HEK293 (cell line): ENCODE results near the gene HOXA11.

Source experiments
- EGR2 ChIP-seq: fragments of 450-650 bp; formaldehyde crosslinking; IDR thresholded peaks from 2 replicates; pipeline ENCODE4 v1.5.1; 2016; ENCODE audit warnings: low read depth, missing biosample characterization, missing genetic modification characterization
- FEZF1 ChIP-seq: fragments of 450-650 bp; formaldehyde crosslinking; IDR thresholded peaks from 2 replicates; pipeline ENCODE4 v1.5.1; 2016; ENCODE audit warnings: missing biosample characterization, missing genetic modification characterization
- INSM2 ChIP-seq: fragments of 450-650 bp; formaldehyde crosslinking; IDR thresholded peaks from 2 replicates; pipeline ENCODE4 v1.5.1; 2016; ENCODE audit warnings: missing biosample characterization, missing genetic modification characterization
- KLF10 ChIP-seq: fragments of 450-650 bp; IDR thresholded peaks from 2 replicates; pipeline ENCODE4 v1.5.1; 2018; ENCODE audit warnings: missing biosample characterization, mild to moderate bottlenecking, missing genetic modification characterization
- KLF17 ChIP-seq: fragments of 450-650 bp; formaldehyde crosslinking; IDR thresholded peaks from 2 replicates; pipeline ENCODE4 v1.5.1; 2016; ENCODE audit warnings: missing biosample characterization, missing genetic modification characterization
- PRDM10 ChIP-seq: fragments of 450-650 bp; formaldehyde crosslinking; IDR thresholded peaks from 2 replicates; pipeline ENCODE4 v1.5.1; 2016; ENCODE audit warnings: missing biosample characterization, missing genetic modification characterization
- PRDM4 ChIP-seq: fragments of 450-650 bp; formaldehyde crosslinking; IDR thresholded peaks from 2 replicates; pipeline ENCODE4 v1.5.1; 2017; ENCODE audit warnings: missing biosample characterization, missing genetic modification characterization
- RBAK ChIP-seq: fragments of 450-650 bp; formaldehyde crosslinking; IDR thresholded peaks from 2 replicates; pipeline ENCODE4 v1.5.1; 2016; ENCODE audit warnings: missing biosample characterization, missing genetic modification characterization
- SCRT1 ChIP-seq: fragments of 450-650 bp; formaldehyde crosslinking; IDR thresholded peaks from 2 replicates; pipeline ENCODE4 v1.5.1; 2016; ENCODE audit warnings: missing biosample characterization, missing genetic modification characterization, borderline replicate concordance
- SP3 ChIP-seq: fragments of 450-650 bp; formaldehyde crosslinking; IDR thresholded peaks from 2 replicates; pipeline ENCODE4 v1.5.1; 2016; ENCODE audit warnings: missing biosample characterization, missing genetic modification characterization
- SP7 ChIP-seq: fragments of 450-650 bp; formaldehyde crosslinking; IDR thresholded peaks from 2 replicates; pipeline ENCODE4 v1.5.1; 2016; ENCODE audit warnings: missing biosample characterization, missing genetic modification characterization
- TCF7L2 ChIP-seq: IDR thresholded peaks from 2 replicates; pipeline ENCODE4 v1.6.1; 2011; ENCODE audit warnings: low read depth, mild to moderate bottlenecking, inconsistent platforms, low read length, moderate library complexity, borderline replicate concordance
- ZBTB21 ChIP-seq: fragments of 450-650 bp; formaldehyde crosslinking; IDR thresholded peaks from 2 replicates; pipeline ENCODE4 v1.5.1; 2017; ENCODE audit warnings: missing biosample characterization, missing genetic modification characterization
- ZBTB26 ChIP-seq: fragments of 450-650 bp; formaldehyde crosslinking; optimal IDR thresholded peaks from 2 replicates; pipeline ENCODE3; 2016; ENCODE audit warnings: missing biosample characterization, mild to moderate bottlenecking, missing genetic modification characterization
- ZBTB8A ChIP-seq: fragments of 450-650 bp; formaldehyde crosslinking; IDR thresholded peaks from 2 replicates; pipeline ENCODE4 v1.5.1; 2016; ENCODE audit warnings: missing biosample characterization, missing genetic modification characterization
- ZEB2 ChIP-seq: fragments of 450-650 bp; formaldehyde crosslinking; IDR thresholded peaks from 2 replicates; pipeline ENCODE4 v1.5.1; 2016; ENCODE audit warnings: missing biosample characterization, missing genetic modification characterization
- ZFHX2 ChIP-seq: fragments of 450-650 bp; formaldehyde crosslinking; conservative IDR thresholded peaks from 2 replicates; pipeline ENCODE4 v1.5.1; 2016; ENCODE audit warnings: missing biosample characterization, missing genetic modification characterization
- ZNF292 ChIP-seq: fragments of 450-650 bp; formaldehyde crosslinking; IDR thresholded peaks from 2 replicates; pipeline ENCODE4 v1.5.1; 2016; ENCODE audit warnings: low read depth, missing biosample characterization, missing genetic modification characterization, borderline replicate concordance
- ZNF302 ChIP-seq: fragments of 450-650 bp; formaldehyde crosslinking; IDR thresholded peaks from 2 replicates; pipeline ENCODE4 v1.5.1; 2016; ENCODE audit warnings: missing biosample characterization, missing genetic modification characterization, low read depth
- ZNF354C ChIP-seq: fragments of 450-650 bp; formaldehyde crosslinking; IDR thresholded peaks from 2 replicates; pipeline ENCODE4 v1.5.1; 2016; ENCODE audit warnings: missing biosample characterization, missing genetic modification characterization, low read depth, borderline replicate concordance
- ZNF37A ChIP-seq: fragments of 450-650 bp; IDR thresholded peaks from 2 replicates; pipeline ENCODE4 v1.5.1; 2018; ENCODE audit warnings: missing biosample characterization, missing genetic modification characterization
- ZNF394 ChIP-seq: fragments of 450-650 bp; formaldehyde crosslinking; IDR thresholded peaks from 2 replicates; pipeline ENCODE4 v1.5.1; 2016; ENCODE audit warnings: missing biosample characterization, missing genetic modification characterization, mild to moderate bottlenecking, moderate library complexity, borderline replicate concordance
- ZNF404 ChIP-seq: fragments of 450-650 bp; formaldehyde crosslinking; IDR thresholded peaks from 2 replicates; pipeline ENCODE4 v1.5.1; 2017; ENCODE audit warnings: missing biosample characterization, missing genetic modification characterization
- ZNF521 ChIP-seq: fragments of 450-650 bp; formaldehyde crosslinking; IDR thresholded peaks from 2 replicates; pipeline ENCODE4 v1.5.1; 2017; ENCODE audit warnings: missing biosample characterization, mild to moderate bottlenecking, missing genetic modification characterization
- ZNF580 ChIP-seq: fragments of 450-650 bp; formaldehyde crosslinking; IDR thresholded peaks from 2 replicates; pipeline ENCODE4 v1.5.1; 2016; ENCODE audit warnings: missing biosample characterization, missing genetic modification characterization
- ZNF629 ChIP-seq: fragments of 450-650 bp; formaldehyde crosslinking; IDR thresholded peaks from 2 replicates; pipeline ENCODE4 v1.5.1; 2017; ENCODE audit warnings: missing biosample characterization, missing genetic modification characterization
- ZNF76 ChIP-seq: fragments of 450-650 bp; formaldehyde crosslinking; IDR thresholded peaks from 2 replicates; pipeline ENCODE4; 2016; ENCODE audit warnings: low read depth, missing biosample characterization, missing genetic modification characterization, borderline replicate concordance
- ZNF776 ChIP-seq: fragments of 450-650 bp; formaldehyde crosslinking; IDR thresholded peaks from 2 replicates; pipeline ENCODE4 v1.5.0; 2017; ENCODE audit warnings: missing biosample characterization, missing genetic modification characterization, borderline replicate concordance

The HOXA11 gene

GRCh38 chr7:27143023-27143949, 41.7 kb downstream of the HOXA11 start, which contains the start of gene HOXA5 (continued):
- TF ChIP-seq ZNF37A (tag by site-specific recombination): no peak
- TF ChIP-seq ZNF404 (tag by site-specific recombination): no peak
- peak; percentile 77 for TF ChIP-seq ZFHX2 (tag by site-specific recombination)
- no peak for TF ChIP-seq ZNF776 (tag by site-specific recombination)
- TF ChIP-seq SCRT1 (tag by site-specific recombination): peak; percentile 76
- peak; percentile 88 for TF ChIP-seq ZNF629 (tag by site-specific recombination)
- TF ChIP-seq SP7 (tag by site-specific recombination): peak; percentile 63
- TF ChIP-seq ZNF394: peak; percentile 11; the same call in 1 of the 2 replicates
- TF ChIP-seq ZNF292 (tag by site-specific recombination): no peak
- no peak for TF ChIP-seq ZNF521 (tag by site-specific recombination)
- peak; percentile 75; the same call in 1 of the 2 replicates for TF ChIP-seq KLF10 (tag by site-specific recombination)
- peak; percentile 74 for TF ChIP-seq ZBTB8A
- TF ChIP-seq ZNF580 (tag by site-specific recombination): 0 out of 2 replicates have a peak, but pooled peaks have one; percentile 10
- TF ChIP-seq ZNF76 (tag by site-specific recombination): 0 out of 2 replicates have a peak, but pooled peaks have one; percentile 37
- TF ChIP-seq PRDM10 (tag by site-specific recombination): no peak; the same call in 1 of the 2 replicates
- no peak for TF ChIP-seq RBAK (tag by site-specific recombination)
- TF ChIP-seq PRDM4: 0 out of 2 replicates have a peak, but pooled peaks have one; percentile 15
- peak; percentile 76 for TF ChIP-seq ZEB2 (tag by site-specific recombination)
- no peak for TF ChIP-seq ZNF302 (tag by site-specific recombination)
- no peak for TF ChIP-seq ZNF354C (tag by site-specific recombination)
- peak; percentile 71 for TF ChIP-seq KLF17 (tag by site-specific recombination)
- TF ChIP-seq ZBTB21 (tag by site-specific recombination): peak; percentile 66; the same call in 1 of the 2 replicates
- peak; percentile 89 for TF ChIP-seq ZBTB26 (tag by site-specific recombination)
- TF ChIP-seq INSM2: peak; percentile 29; the same call in 1 of the 2 replicates
- peak; percentile 55; the same call in 1 of the 2 replicates for TF ChIP-seq TCF7L2
- TF ChIP-seq EGR2 (tag by site-specific recombination): 0 out of 2 replicates have a peak, but pooled peaks have one; percentile 13
- peak; percentile 30; the same call in 1 of the 2 replicates for TF ChIP-seq SP3 (tag by site-specific recombination)
- TF ChIP-seq FEZF1 (tag by site-specific recombination): peak; percentile 87
